HepG2 (cell line): Measurements from ENCODE around the gene CENPO. TPM values are rescaled to one million over a fixed set of nuclear protein-coding genes. Genes with fewer than 3 reads are reported as not detected.
A peak's percentile ranks its signal among the peaks of the same experiment; 100 is the strongest.

ENCODE experiments used
- ATAC-seq: fragments of 200-7000 bp; cut with Tn5 transposase; 3 replicates; pipeline ENCODE4 v1.9.1; 2020; ENCODE audit warnings: mild to moderate bottlenecking, moderate library complexity
- BruUV-seq: library from RNA; stranded (reverse); fragments of 400-500 nt; replicated peaks from 2 replicates; lab custom pipeline; 2021; lab: Mats Ljungman, UMichigan
- CTCF ChIA-PET: fragments of 300-600 bp; formaldehyde crosslinking; extraction: SDS; loops from one replicate; lab custom pipeline; 2021; ENCODE audit warnings: low total read pairs, inconsistent platforms, low intra/inter-chr PET ratio; lab: Yijun Ruan, JAX
- POLR2A ChIA-PET: fragments of 350-600 bp; sonication (Branson Sonifier 250); formaldehyde crosslinking; loops from one replicate; lab custom pipeline; 2020; ENCODE audit warnings: antibody characterized with exemption, inconsistent platforms; lab: Yijun Ruan, JAX
- DNase-seq: peaks from one replicate; pipeline ENCODE4 v3.0.0-alpha.2; 2015; ENCODE audit warnings: low spot score
- FAIRE-seq: peaks from 3 replicates; lab custom pipeline; 2011; peaks lifted over from hg19 to GRCh38; lab: Jason Lieb, UNC
- H2AFZ ChIP-seq: one replicate; pipeline ENCODE4 v1.6.1; 2011; ENCODE audit warnings: low read length, inconsistent platforms
- H3K27ac ChIP-seq: fragments of 300-600 bp; 3 replicates; pipeline ENCODE4 v1.8.0; 2011; ENCODE audit warnings: mixed run types, mild to moderate bottlenecking, mixed read lengths, low read length, inconsistent platforms; ENCODE audit not compliant: insufficient read depth; ENCODE audit errors: extremely low read length
- H3K27me3 ChIP-seq, 2 experiments: fragments of 200-600 bp in 1 of 2; 2 replicates in 1 of 2; 3 replicates in 1 of 2; pipeline versions ENCODE4 v1.6.0 to v1.8.0; 2011; ENCODE audit warnings: low read length in 2 of 2, mild to moderate bottlenecking in 2 of 2, moderate library complexity in 2 of 2, inconsistent platforms in 1 of 2; ENCODE audit not compliant: insufficient read depth in 2 of 2, control insufficient read depth in 1 of 2
- H3K36me3 ChIP-seq, 2 experiments: fragments of 200-600 bp in 1 of 2; replicated peaks in 1 of 2; 2 replicates in 1 of 2; 3 replicates in 1 of 2; pipeline versions ENCODE4 v1.5.1 to v1.8.0; 2011; ENCODE audit warnings: low read length in 2 of 2, inconsistent platforms in 1 of 2; ENCODE audit not compliant: insufficient read depth in 2 of 2, control insufficient read depth in 1 of 2
- H3K4me1 ChIP-seq: 2 replicates; pipeline ENCODE4 v1.5.1; 2012; ENCODE audit warnings: low read length, inconsistent platforms; ENCODE audit not compliant: insufficient read depth
- H3K4me2 ChIP-seq: 2 replicates; pipeline ENCODE4 v1.6.0; 2011; ENCODE audit warnings: low read depth, low read length, inconsistent platforms
- H3K4me3 ChIP-seq, 3 experiments: fragments of 200-600 bp in 1 of 3; sonication (generic), shearing (Covaris generic) in 1 of 3; replicated peaks in 1 of 3; 2 replicates each; pipeline ENCODE4 v1.5.1; 2011 to 2016; ENCODE audit warnings: low read length in 3 of 3, inconsistent platforms in 2 of 3, low read depth in 2 of 3, mild to moderate bottlenecking in 2 of 3, control low read depth in 1 of 3, mixed read lengths in 1 of 3; ENCODE audit not compliant: insufficient read depth in 1 of 3
- H3K79me2 ChIP-seq: one replicate; pipeline ENCODE4 v1.6.1; 2011; ENCODE audit warnings: low read length, inconsistent platforms; ENCODE audit not compliant: insufficient read depth
- H3K9ac ChIP-seq: 2 replicates; pipeline ENCODE4 v1.6.0; 2011; ENCODE audit warnings: mild to moderate bottlenecking, low read depth, low read length, inconsistent platforms; ENCODE audit not compliant: insufficient read depth
- H3K9me3 ChIP-seq: 2 replicates; pipeline ENCODE4 v1.5.1; 2012; ENCODE audit warnings: mild to moderate bottlenecking, low read length
- H4K20me1 ChIP-seq: 2 replicates; pipeline ENCODE4 v1.6.0; 2011; ENCODE audit warnings: inconsistent platforms, mild to moderate bottlenecking, low read length, moderate library complexity; ENCODE audit not compliant: insufficient read depth
- TBX2 ChIP-seq: sonication (generic); formaldehyde crosslinking; IDR thresholded peaks from 2 replicates; pipeline ENCODE4 v1.5.0; 2020; ENCODE audit warnings: missing genetic modification reagents, mild to moderate bottlenecking, borderline replicate concordance
- ZNF468 ChIP-seq: sonication (generic); formaldehyde crosslinking; IDR thresholded peaks from 2 replicates; pipeline ENCODE4 v1.8.0; 2022; ENCODE audit warnings: mild to moderate bottlenecking, moderate library complexity, missing genetic modification reagents
- ZNF652 ChIP-seq: IDR thresholded peaks from 2 replicates; pipeline ENCODE4 v1.6.1; 2016; ENCODE audit warnings: low read depth, borderline replicate concordance
- WGBS: methylation state at CpG from one replicate; pipeline ENCODE4 v1.1.6; 2017; ENCODE audit warnings: low lambda C conversion rate; 5-methylcytosine and 5-hydroxymethylcytosine counted together
- in situ Hi-C: cut with HindIII; loops from 2 replicates; pipeline ENCODE4 v1.10.0; 2017; ENCODE audit warnings: low pct_unique_long_range_greater_than_20kb; ENCODE audit not compliant: extremely low pct_ligation_motif_present
- intact Hi-C: fragments of 100-400 bp; cut with micrococcal nuclease; formaldehyde crosslinking; loops from one replicate; pipeline ENCODE4 v1.10.0; 2022; ENCODE audit not compliant: unreplicated experiment
- polyA plus RNA-seq, 8 experiments: library from polyadenylated mRNA; depleted of rRNA in 3 of 8; stranded (reverse) in 7 of 8; unstranded in 1 of 8; fragments of >200 nt; fragmentation: Illumina TruSeq in 4 of 8; extraction: Trizol in 4 of 8; gene quantifications; 2 replicates each; pipeline versions ENCODE4 v1.2.1 to v1.2.3, GENCODE V29; 2011 to 2016; ENCODE audit warnings: low read depth in 4 of 8, missing spikeins in 1 of 8, mixed read lengths in 1 of 8; ENCODE audit not compliant: insufficient read depth in 1 of 8
- total RNA-seq, 5 experiments: library from RNA; depleted of rRNA; stranded (reverse); fragments of >200 nt; fragmentation: Illumina TruSeq; extraction: Trizol; gene quantifications; 2 replicates each; pipeline ENCODE4 v1.2.3, GENCODE V29; 2016; ENCODE audit warnings: low read depth in 1 of 5

CENPO gene
- total and polyA plus RNA-seq, 2 of the 13 experiments (the other 11 are each of a cell fraction or from before 2014, with no cell fraction given), result 19.7 to 35.5 TPM

DNA sequence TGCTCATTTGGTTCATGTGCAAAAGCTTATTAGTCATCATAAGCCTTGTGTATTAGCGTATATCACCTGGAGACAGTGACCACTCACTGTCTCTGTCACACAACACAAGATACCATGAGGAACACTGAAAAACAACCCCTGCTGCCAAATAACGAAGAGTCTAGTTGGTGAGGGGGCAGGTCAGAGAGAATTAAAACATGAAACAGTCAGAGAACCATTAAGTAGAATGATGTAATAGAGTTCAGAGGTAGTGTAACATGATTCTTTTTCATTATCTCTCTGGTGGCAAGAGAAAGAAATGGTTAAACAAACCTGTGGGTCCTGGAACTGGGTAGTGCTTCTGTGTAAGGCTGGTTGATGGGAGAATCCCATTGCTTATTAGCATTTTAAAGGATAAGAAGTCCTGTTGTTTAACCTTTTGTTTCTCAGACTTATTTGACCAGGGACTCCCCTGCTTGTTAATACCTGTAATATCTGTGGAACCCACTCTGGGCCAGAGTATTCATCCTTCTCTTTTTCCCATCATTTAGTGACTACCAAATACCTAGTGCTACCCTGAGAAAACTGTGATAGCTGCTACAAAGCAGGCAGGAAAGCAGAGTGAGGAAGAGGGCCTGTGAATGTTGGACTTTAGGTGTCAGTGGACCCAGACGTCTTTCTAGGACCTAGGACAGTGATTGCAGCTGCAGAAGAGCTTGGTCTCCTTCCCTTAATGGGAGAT is 38.1 kb upstream of the CENPO start:
- ATAC-seq (no peak), FAIRE-seq (no peak), DNase-seq (peak; percentile 9)
- Histone ChIP-seq H3K9ac (no peak overlapping the region), H3K27me3 (no peaks in the 10 kb centered on the region), H3K27ac (no peak overlapping the region), H3K9me3 (no peaks in the 10 kb centered on the region), H3K4me1 (peaks cover 15% of the 10 kb centered on the region), H2AFZ (no peak overlapping the region), H3K79me2 (no peaks in the 10 kb centered on the region), H3K36me3 (peaks cover 0 to 12% of the 10 kb centered on the region in 2 experiments; a peak in 2 of 5 replicates), H3K4me2 (no peak overlapping the region), H4K20me1 (no peaks in the 10 kb centered on the region), H3K4me3 (no peak overlapping the region)
- ChIA-PET CTCF (no interaction called here), POLR2A (no interaction called here)
- peak; percentile 70; the same call in 1 of the 2 replicates for TF ChIP-seq ZNF652
- no peak for TF ChIP-seq TBX2 (CRISPR knock-in tag)
- in situ Hi-C loops, result no loop called here
- BruUV-seq, result no TSS peak
- intact Hi-C loops, result no loop called here
- WGBS, result 87% methylated on average over 3 of the region's 3 CpGs

DNA sequence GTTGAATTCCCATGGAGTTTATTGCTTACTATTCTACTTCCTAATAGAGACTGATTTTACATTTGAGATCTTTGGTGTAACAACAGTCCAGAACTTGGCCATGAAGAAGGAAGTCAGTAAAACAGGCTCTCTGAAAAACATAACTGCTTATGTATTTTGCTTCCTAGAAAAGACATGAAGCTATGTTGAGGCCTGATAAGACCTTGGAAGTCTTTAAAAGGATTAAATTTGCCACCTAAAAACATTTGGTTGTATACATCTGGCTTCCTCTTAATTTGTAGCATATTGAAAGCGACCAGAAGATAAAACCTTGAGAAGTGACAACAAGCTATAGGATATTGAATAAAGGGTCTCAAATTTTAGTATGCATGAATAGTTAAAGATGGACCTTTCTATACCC is 36.4 kb upstream of the CENPO start:
- no TSS peak for BruUV-seq
- in situ Hi-C loops, result no loop called here
- ATAC-seq (no peak), DNase-seq (no peak), FAIRE-seq (no peak)
- H3K4me3 ChIP-seq, result no peak overlapping the region
- no peak overlapping the region for H3K27ac ChIP-seq
- H3K4me1 ChIP-seq, result peaks cover 15% of the 10 kb centered on the region
- no peak for TF ChIP-seq ZNF468
- intact Hi-C loops, result no loop called here
- H3K9ac ChIP-seq, result no peak overlapping the region
- H3K36me3 ChIP-seq, result peaks cover 0 to 13% of the 10 kb centered on the region in 2 experiments; a peak in 2 of 5 replicates
- H3K79me2 ChIP-seq, result no peaks in the 10 kb centered on the region
- ChIA-PET POLR2A (no interaction called here), CTCF (no interaction called here)
- H3K4me2 ChIP-seq, result no peak overlapping the region
- H3K27me3 ChIP-seq, result no peaks in the 10 kb centered on the region
- H3K9me3 ChIP-seq, result no peaks in the 10 kb centered on the region
- no peaks in the 10 kb centered on the region for H4K20me1 ChIP-seq
- no peak overlapping the region for H2AFZ ChIP-seq
- WGBS, result 86% methylated on average over 1 of the region's 1 CpG
